ENCODE results near the gene SLTM.
A peak's percentile ranks its signal among the peaks of the same experiment; 100 is the strongest.

GRCh38 chr15:58931987-58932588 is 1.4 kb downstream of the SLTM start:
- TF ChIP-seq CTCF (IDR thresholded peaks at IDR 0.05) (no peak), POLR2A (IDR thresholded peaks at IDR 0.05) (peak in 1 of 4 donors; percentile 22)

All from upper lobe of left lung (tissue), 4 donors.